Mesenchymal stem cell (in vitro differentiated cells and primary cell): ENCODE measurements around the gene MOV10. TPM values are rescaled to one million over a fixed set of nuclear protein-coding genes. Genes with fewer than 3 reads are reported as not detected.

Source experiments
- small RNA-seq: library from polyadenylated mRNA; stranded (forward); fragments of <200 nt; extraction: miRNeasy Mini kit (QIAGEN cat#:217004); gene quantifications from one replicate; pipeline ENCODE3, GENCODE V24; 2013; ENCODE audit warnings: low read depth

Gene MOV10

Small RNA genes within 50 kb of the gene (small RNA-seq; reads per million reads assigned to genes)
- gene RNU7-70P = not detected
